ENCODE data around the gene C1QC. TPM values are rescaled to one million over a fixed set of nuclear protein-coding genes. Genes with fewer than 3 reads are reported as not detected.

The C1QC gene
- total and polyA plus RNA-seq, 2 experiments from 2014 or later: not detected

GRCh38 chr1:22629886-22630285, 13.5 kb upstream of the C1QC start:
- Histone ChIP-seq H3K4me1 (ENCODE audit: insufficient read depth) (peaks cover 43% of the 10 kb centered on the region), H3K79me2 (replicated peaks; ENCODE audit: insufficient read depth) (no peaks in the 10 kb centered on the region), H3K36me3 (ENCODE audit: insufficient read depth) (no peaks in the 10 kb centered on the region), H4K20me1 (replicated peaks; ENCODE audit: insufficient read depth) (no peaks in the 10 kb centered on the region; the same call in 1 of the 2 replicates), H3K9me2 (ENCODE audit: insufficient read depth) (no peaks in the 10 kb centered on the region), H3K4me3 (no peak overlapping the region), H2AFZ (peak overlapping the region; percentile 61), H3F3A (replicated peaks; ENCODE audit: low read depth) (no peaks in the 10 kb centered on the region), H3K27ac (ENCODE audit: low read depth) (0 out of 2 replicates have a peak overlapping the region, but pooled peaks have one; percentile 29), H3K27me3 (ENCODE audit: insufficient read depth) (no peaks in the 10 kb centered on the region), H3K4me2 (peak overlapping the region; percentile 73)
- no peaks in the 10 kb centered on the region for H3K9me3 Mint-ChIP-seq
- DNase-seq (ENCODE audit: low spot score): peak; percentile 58
- H3K4me3 Mint-ChIP-seq: peak overlapping the region; percentile 38; the same call in 2 of the 3 replicates
- H3K36me3 Mint-ChIP-seq (ENCODE audit: low read depth): no peaks in the 10 kb centered on the region
- ATAC-seq: peak; percentile 35
- H3K27ac Mint-ChIP-seq: peak overlapping the region; percentile 76; the same call in 1 of the 2 replicates
- no peak for TF ChIP-seq EZH2phosphoT487 (IDR thresholded peaks at IDR 0.05; ENCODE audit: unreplicated experiment)
- TF ChIP-seq POLR2AphosphoS5 (IDR thresholded peaks at IDR 0.05; ENCODE audit: low read depth): no peak
- no peak for TF ChIP-seq ZNF331 (CRISPR knock-in tag; IDR thresholded peaks at IDR 0.05; ENCODE audit: low read depth)
- TF ChIP-seq ZNF462 (CRISPR knock-in tag; IDR thresholded peaks at IDR 0.05): no peak
- TF ChIP-seq REST (IDR thresholded peaks at IDR 0.05; ENCODE audit: unreplicated experiment): no peak
- no peak for TF ChIP-seq JUNB (IDR thresholded peaks at IDR 0.05; ENCODE audit: unreplicated experiment)
- H3K4me1 Mint-ChIP-seq: peaks cover 42% of the 10 kb centered on the region
- peaks cover 14% of the 10 kb centered on the region for H3K27me3 Mint-ChIP-seq (ENCODE audit: insufficient read depth, low read depth, poor library complexity)
